Fibroblast of villous mesenchyme (primary cell): ENCODE results near the gene SDF4. TPM values are rescaled to one million over a fixed set of nuclear protein-coding genes. Genes with fewer than 3 reads are reported as not detected.
"Not testable (repeated sequence)": the region's sequence is repeated elsewhere in the genome, so short reads cannot be mapped to it uniquely, and the experiment has no call there.

ENCODE experiments used
- DNase-seq: peaks from one replicate; pipeline ENCODE4 v3.0.0-alpha.2; 2010; ENCODE audit warnings: low read depth
- H3K4me3 ChIP-seq: 2 replicates; pipeline ENCODE4 v1.5.1; 2011; ENCODE audit warnings: low read depth, mild to moderate bottlenecking, low read length
- total RNA-seq: library from RNA; depleted of rRNA; stranded (reverse); fragments of >200 nt; gene quantifications from 2 replicates; pipeline ENCODE4 v1.2.3, GENCODE V29; 2012
- TF ChIP-seq, protein P1 (sequence below): IDR thresholded peaks from 2 replicates; pipeline ENCODE4 v1.5.1; 2012; ENCODE audit warnings: low read depth, mild to moderate bottlenecking, low read length; ENCODE audit not compliant: insufficient read depth

Gene SDF4
- total RNA-seq, 1 donor, result 88.9 TPM

DNA sequence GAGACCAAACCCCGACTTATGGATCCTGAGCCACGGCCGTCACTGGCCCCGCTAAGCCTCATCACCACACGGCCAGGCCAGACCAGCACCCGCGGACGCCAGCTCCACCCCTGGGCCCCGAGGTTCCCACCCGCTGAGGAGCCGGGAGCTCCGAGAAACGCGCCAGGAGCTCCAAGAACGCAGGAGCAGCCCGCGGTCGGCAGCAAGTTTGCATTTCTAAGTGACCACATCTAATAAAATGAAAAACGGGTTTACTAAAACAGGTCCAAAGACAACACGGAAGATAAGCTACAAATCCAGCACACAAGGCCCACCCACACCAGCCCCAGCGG is 22.8 kb upstream of the SDF4 start:
- TF ChIP-seq, protein P1, sequence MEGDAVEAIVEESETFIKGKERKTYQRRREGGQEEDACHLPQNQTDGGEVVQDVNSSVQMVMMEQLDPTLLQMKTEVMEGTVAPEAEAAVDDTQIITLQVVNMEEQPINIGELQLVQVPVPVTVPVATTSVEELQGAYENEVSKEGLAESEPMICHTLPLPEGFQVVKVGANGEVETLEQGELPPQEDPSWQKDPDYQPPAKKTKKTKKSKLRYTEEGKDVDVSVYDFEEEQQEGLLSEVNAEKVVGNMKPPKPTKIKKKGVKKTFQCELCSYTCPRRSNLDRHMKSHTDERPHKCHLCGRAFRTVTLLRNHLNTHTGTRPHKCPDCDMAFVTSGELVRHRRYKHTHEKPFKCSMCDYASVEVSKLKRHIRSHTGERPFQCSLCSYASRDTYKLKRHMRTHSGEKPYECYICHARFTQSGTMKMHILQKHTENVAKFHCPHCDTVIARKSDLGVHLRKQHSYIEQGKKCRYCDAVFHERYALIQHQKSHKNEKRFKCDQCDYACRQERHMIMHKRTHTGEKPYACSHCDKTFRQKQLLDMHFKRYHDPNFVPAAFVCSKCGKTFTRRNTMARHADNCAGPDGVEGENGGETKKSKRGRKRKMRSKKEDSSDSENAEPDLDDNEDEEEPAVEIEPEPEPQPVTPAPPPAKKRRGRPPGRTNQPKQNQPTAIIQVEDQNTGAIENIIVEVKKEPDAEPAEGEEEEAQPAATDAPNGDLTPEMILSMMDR, result no peak
- no peak overlapping the region for H3K4me3 ChIP-seq
- no peak for DNase-seq

DNA sequence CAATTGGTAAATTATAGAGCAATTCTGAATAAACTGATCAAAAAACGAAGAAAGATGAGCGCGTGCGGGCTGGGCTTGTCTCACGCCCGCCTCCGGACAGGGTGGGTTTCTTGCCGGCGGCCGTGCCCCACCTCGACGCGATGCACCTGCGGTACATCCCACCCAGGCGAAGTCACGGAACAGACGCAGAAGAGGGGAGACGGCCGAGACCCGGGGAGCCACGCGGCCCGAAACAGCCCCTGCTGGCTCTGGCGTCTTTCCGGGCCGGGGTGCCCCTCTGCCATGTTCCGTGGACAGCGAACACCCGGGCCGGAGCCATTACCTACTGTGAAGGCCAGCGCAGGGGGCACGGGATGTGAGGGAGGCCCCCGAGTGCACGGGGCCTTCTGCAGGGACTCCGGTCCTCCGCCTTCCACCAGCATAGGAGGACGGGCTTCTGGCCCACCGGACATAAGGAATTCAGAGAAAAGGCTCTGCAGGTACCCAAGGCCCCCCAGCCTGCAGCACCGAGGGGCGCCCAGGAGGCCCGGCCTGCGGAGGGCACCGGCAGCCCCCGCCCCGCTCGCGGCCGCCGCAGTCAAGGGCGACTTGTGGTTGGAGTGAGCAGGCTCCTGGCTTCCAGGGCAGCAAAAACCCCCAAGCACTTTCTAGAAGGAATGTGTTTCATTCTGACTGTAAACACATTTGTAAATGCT is 22.3 kb upstream of the SDF4 start:
- no peak for DNase-seq
- no peak overlapping the region for H3K4me3 ChIP-seq
- TF ChIP-seq, protein P1, result no peak

DNA sequence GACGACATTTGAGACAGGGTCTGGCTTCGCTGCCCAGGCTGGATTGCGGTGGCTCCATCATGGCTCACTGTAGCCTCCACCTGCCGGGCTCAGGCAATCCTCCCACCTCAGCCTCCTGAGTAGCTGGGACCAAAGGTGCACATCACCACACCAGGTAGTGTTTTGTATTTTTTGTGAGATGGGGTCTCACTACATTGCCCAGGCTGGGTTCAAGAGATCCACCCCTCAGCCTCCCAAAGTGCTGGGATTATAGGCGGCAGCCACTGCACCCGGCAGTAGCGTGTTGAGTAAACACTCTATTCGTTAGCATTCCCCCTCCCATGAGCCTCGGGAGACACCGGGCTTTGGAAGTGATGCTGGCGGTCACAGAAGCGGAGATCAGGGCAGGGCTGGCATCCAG is 21.5 kb upstream of the SDF4 start:
- no peak overlapping the region for H3K4me3 ChIP-seq
- TF ChIP-seq, protein P1, result no peak
- DNase-seq, result no peak

DNA sequence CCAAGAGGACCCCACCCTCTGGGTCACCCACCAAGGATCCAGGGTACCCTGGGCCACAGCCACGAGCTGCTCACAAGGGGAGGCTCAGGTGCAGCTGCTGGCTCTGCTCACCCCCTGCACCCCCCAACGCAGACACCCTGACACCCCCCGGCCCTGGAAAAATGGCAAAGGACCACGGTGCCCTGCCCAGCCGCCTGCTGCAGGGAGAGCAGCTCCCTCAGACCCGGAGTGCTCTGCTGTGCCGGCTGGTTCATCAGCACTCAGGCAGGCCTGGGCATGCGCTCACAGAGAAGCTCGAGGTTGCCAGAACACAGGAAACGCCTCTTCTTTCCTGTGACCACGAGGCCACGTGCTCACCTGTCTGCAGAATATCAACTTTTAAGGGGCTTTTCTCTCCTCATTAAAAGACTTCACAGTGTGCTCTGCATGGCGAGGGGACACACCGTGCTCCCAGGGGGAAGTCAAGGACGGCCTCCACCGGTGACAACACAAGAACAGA is 19.0 kb upstream of the SDF4 start:
- no peak overlapping the region for H3K4me3 ChIP-seq
- TF ChIP-seq, protein P1, result no peak
- DNase-seq, result no peak

DNA sequence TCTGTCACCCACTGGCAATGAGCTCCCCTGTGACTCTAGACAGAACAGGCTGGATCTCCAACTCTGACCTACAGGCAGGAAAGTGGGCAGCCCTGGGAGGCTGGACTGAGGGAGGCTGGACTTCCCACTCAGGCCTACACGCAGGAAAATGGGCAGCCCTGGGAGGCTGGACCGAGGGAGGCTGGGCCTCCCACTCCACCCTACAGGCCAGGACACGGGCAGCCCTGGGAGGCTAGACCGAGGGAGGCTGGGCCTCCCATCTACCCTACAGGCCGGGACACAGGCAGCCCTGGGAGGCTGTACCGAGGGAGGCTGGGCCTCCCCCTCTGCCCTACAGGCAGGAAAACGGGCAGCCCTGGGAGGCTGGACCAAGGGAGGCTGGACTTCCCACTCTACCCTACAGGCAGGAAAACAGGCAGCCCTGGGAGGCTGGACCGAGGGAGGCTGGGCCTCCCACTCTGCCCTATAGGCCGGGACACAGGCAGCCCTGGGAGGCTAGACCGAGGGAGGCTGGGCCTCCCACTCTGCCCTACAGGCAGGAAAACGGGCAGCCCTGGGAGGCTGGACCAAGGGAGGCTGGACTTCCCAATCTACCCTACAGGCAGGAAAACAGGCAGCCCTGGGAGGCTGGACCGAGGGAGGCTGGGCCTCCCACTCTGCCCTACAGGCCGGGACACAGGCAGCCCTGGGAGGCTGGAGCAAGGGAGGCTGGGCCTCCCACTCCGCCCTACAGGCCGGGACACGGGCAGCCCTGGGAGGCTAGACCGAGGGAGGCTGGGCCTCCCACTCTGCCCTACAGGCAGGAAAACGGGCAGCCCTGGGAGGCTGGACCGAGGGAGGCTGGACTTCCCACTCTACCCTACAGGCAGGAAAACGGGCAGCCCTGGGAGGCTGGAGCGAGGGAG is 16.5 kb upstream of the SDF4 start:
- DNase-seq, result not testable (repeated sequence)

DNA sequence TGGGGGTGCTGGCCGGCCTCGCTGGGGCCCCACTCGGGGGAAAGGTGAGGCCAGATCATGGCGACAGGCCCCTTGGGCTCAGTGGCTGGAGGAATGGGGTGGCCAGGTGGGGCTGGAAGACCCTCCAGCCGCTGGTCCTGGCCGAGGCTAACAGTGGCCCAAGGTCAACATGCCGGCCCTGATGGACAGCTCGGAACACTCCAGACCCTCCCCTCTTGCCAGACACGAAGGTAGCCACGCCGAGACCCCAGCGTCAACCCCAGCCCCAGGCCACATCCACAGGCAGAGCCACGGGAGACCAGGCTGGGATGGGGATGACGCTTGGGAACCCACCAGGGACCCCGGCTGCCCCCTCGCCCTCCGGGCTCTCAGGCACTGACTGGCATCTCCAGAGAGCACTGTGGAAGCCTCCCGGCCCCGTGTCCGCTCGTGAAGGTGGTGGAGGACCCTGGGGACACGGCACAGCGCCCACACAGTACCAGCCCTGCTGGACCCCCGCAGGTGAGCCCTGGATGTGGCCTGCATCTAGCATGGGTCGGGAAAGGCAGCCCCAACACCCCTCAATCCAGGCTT is 15.6 kb upstream of the SDF4 start:
- DNase-seq, result no peak
- no peak overlapping the region for H3K4me3 ChIP-seq
- TF ChIP-seq, protein P1, result no peak

More for the DNA sequence above, 16.5 kb upstream of the SDF4 start:
- H3K4me3 ChIP-seq, result not testable (repeated sequence)
